HL-60 (cell line): ENCODE measurements around the gene MPLKIP.
A peak's percentile ranks its signal among the peaks of the same experiment; 100 is the strongest.
"Not testable (repeated sequence)": the region's sequence is repeated elsewhere in the genome, so short reads cannot be mapped to it uniquely, and the experiment has no call there.

ENCODE experiments used
- DNase-seq, 2 experiments: peaks; one replicate each; pipeline ENCODE4 v3.0.0-alpha.2; 2010 to 2020; ENCODE audit warnings: low read depth in 1 of 2, low spot score in 1 of 2
- H3K27ac ChIP-seq: fragments of 250-450 bp; sonication (Bioruptor Pico); replicated peaks from 2 replicates; pipeline ENCODE4 v1.5.1; 2020; ENCODE audit warnings: mild to moderate bottlenecking, moderate library complexity
- H3K27me3 ChIP-seq: fragments of 250-450 bp; sonication (Bioruptor Pico); 2 replicates; pipeline ENCODE4 v1.5.1; 2021; ENCODE audit warnings: mild to moderate bottlenecking, moderate library complexity; ENCODE audit not compliant: insufficient read depth, poor library complexity, severe bottlenecking
- H3K4me3 ChIP-seq: replicated peaks from 2 replicates; pipeline ENCODE4 v1.5.1; 2011; ENCODE audit warnings: mild to moderate bottlenecking, control low read depth, low read length; ENCODE audit not compliant: insufficient read depth
- CTCF ChIP-seq: IDR thresholded peaks from one replicate; pipeline ENCODE4 v1.5.1; 2011; ENCODE audit warnings: low read length, control low read depth, inconsistent platforms; ENCODE audit not compliant: insufficient read depth
- GABPA ChIP-seq: IDR thresholded peaks from 2 replicates; pipeline ENCODE4 v1.6.1; 2012; ENCODE audit warnings: low read depth
- POLR2AphosphoS5 ChIP-seq: IDR thresholded peaks from 2 replicates; pipeline ENCODE4 v1.6.1; 2012; ENCODE audit warnings: low read depth
- REST ChIP-seq: IDR thresholded peaks from 2 replicates; pipeline ENCODE4 v1.6.1; 2012; ENCODE audit warnings: low read depth; ENCODE audit not compliant: insufficient replicate concordance
- SPI1 ChIP-seq: IDR thresholded peaks from 2 replicates; pipeline ENCODE4 v1.6.1; 2012; ENCODE audit warnings: low read depth, mild to moderate bottlenecking, borderline replicate concordance

MPLKIP gene

GRCh38 chr7:40117199-40117598 is 17.2 kb downstream of the MPLKIP start:
- H3K27me3 ChIP-seq, H3K4me3 ChIP-seq, DNase-seq, H3K27ac ChIP-seq: not testable (repeated sequence)

- TF ChIP-seq POLR2AphosphoS5 (no peak), CTCF (no peak), GABPA (no peak)
- no peaks in the 10 kb centered on the region for H3K27me3 ChIP-seq
- H3K27ac ChIP-seq: no peak overlapping the region
- DNase-seq: no peak
- H3K4me3 ChIP-seq: no peak overlapping the region
Measured at GRCh38 chr7:40115936-40116335, 18.5 kb downstream of the MPLKIP start.

GRCh38 chr7:40105879-40106473 is 28.4 kb downstream of the MPLKIP start:
- Histone ChIP-seq H3K4me3 (no peak overlapping the region), H3K27ac (no peak overlapping the region), H3K27me3 (no peaks in the 10 kb centered on the region)
- TF ChIP-seq SPI1 (no peak), POLR2AphosphoS5 (no peak), REST (no peak), GABPA (no peak), CTCF (no peak)
- peak in 1 of 2 experiments; percentile 30 for DNase-seq

GRCh38 chr7:40102897-40103296 is 31.5 kb downstream of the MPLKIP start:
- no peak overlapping the region for H3K4me3 ChIP-seq
- DNase-seq: no peak
- no peaks in the 10 kb centered on the region for H3K27me3 ChIP-seq
- TF ChIP-seq REST (no peak), CTCF (no peak), SPI1 (no peak), GABPA (no peak), POLR2AphosphoS5 (no peak)
- H3K27ac ChIP-seq: no peak overlapping the region
